Body of pancreas (tissue), 4 donors: Measurements from ENCODE around the gene APPL2.

Source experiments
- POLR2A ChIP-seq, 3 donors: fragments of 450-650 bp; IDR thresholded peaks; one replicate each; pipeline ENCODE4 v1.6.1; 2016; ENCODE audit warnings: antibody characterized with exemption in 3 of 3, mild to moderate bottlenecking in 2 of 3
- TF ChIP-seq, protein P1 (sequence below), 7 experiments: fragments of 450-650 bp in 4 of 7; fragments of 200-600 bp in 3 of 7; sonication (generic) in 3 of 7; IDR thresholded peaks; one replicate each; pipeline ENCODE4 v1.5.1; 2016 to 2019; ENCODE audit warnings: antibody characterized with exemption in 7 of 7

DNA sequence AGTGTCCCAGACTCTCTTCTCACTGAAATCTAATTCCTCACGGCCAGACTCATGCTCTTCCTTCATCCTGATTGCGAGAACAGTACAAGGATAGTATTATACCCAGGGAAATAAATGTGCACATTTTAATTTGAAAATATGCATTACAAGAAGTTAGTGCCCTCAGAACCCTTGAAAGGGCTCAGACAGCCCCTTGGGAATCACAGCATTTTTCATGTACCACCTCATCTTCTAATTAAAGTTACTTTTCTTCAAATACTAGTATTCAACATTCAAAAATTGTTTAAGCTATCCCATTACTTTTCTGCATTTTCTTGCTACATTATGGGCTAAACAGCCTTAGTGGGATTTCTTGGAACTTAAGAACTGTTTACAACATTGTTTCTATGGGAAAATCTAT lies 1.7 kb upstream of the APPL2 start:
- TF ChIP-seq, protein P1, sequence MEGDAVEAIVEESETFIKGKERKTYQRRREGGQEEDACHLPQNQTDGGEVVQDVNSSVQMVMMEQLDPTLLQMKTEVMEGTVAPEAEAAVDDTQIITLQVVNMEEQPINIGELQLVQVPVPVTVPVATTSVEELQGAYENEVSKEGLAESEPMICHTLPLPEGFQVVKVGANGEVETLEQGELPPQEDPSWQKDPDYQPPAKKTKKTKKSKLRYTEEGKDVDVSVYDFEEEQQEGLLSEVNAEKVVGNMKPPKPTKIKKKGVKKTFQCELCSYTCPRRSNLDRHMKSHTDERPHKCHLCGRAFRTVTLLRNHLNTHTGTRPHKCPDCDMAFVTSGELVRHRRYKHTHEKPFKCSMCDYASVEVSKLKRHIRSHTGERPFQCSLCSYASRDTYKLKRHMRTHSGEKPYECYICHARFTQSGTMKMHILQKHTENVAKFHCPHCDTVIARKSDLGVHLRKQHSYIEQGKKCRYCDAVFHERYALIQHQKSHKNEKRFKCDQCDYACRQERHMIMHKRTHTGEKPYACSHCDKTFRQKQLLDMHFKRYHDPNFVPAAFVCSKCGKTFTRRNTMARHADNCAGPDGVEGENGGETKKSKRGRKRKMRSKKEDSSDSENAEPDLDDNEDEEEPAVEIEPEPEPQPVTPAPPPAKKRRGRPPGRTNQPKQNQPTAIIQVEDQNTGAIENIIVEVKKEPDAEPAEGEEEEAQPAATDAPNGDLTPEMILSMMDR (IDR thresholded peaks at IDR 0.05): no peak
- TF ChIP-seq POLR2A (IDR thresholded peaks at IDR 0.05): no peak
